H1 (cell line): Measurements from ENCODE around the gene BEST1. TPM values are rescaled to one million over a fixed set of nuclear protein-coding genes. Genes with fewer than 3 reads are reported as not detected.

ENCODE experiments used
- CTCF ChIA-PET: fragments of 300-600 bp; sonication (Branson Sonifier 250); formaldehyde crosslinking; loops from one replicate; lab custom pipeline; 2021; ENCODE audit not compliant: partially characterized antibody; lab: Charles Lee
- POLR2A ChIA-PET: fragments of 300-600 bp; sonication (Branson Sonifier 250); formaldehyde crosslinking; loops from one replicate; lab custom pipeline; 2021; ENCODE audit warnings: inconsistent platforms; ENCODE audit not compliant: partially characterized antibody; lab: Charles Lee
- DNase-seq, 2 experiments: peaks; one replicate each; pipeline versions ENCODE4 v3.0.0 to v3.0.0-alpha.2; 2010 to 2022; ENCODE audit warnings: low spot score in 2 of 2, low read depth in 1 of 2, mixed read lengths in 1 of 2
- FAIRE-seq: peaks from 2 replicates; lab custom pipeline; 2011; peaks lifted over from hg19 to GRCh38; lab: Jason Lieb, UNC
- H2AFZ ChIP-seq: 2 replicates; pipeline ENCODE4 v1.8.1; 2012; ENCODE audit warnings: low read length, inconsistent platforms
- H2AK5ac ChIP-seq: 2 replicates; pipeline ENCODE4 v1.6.1; 2013; ENCODE audit warnings: low read depth, low read length
- H2BK120ac ChIP-seq: replicated peaks from 2 replicates; pipeline ENCODE3; 2013; ENCODE audit warnings: low read depth, low read length, inconsistent platforms
- H2BK12ac ChIP-seq: 2 replicates; pipeline ENCODE4 v1.6.1; 2013; ENCODE audit warnings: low read depth, low read length
- H2BK15ac ChIP-seq: 2 replicates; pipeline ENCODE4 v1.6.1; 2013; ENCODE audit warnings: low read length
- H2BK20ac ChIP-seq: 2 replicates; pipeline ENCODE4 v1.6.1; 2013; ENCODE audit warnings: low read length
- H2BK5ac ChIP-seq: 2 replicates; pipeline ENCODE4 v1.6.1; 2013; ENCODE audit warnings: low read depth, low read length
- H3K14ac ChIP-seq: 2 replicates; pipeline ENCODE4 v1.6.1; 2013; ENCODE audit warnings: inconsistent platforms; ENCODE audit not compliant: insufficient read length
- H3K18ac ChIP-seq: 2 replicates; pipeline ENCODE4 v1.6.1; 2013; ENCODE audit warnings: low read length; ENCODE audit errors: extremely low read depth
- H3K23ac ChIP-seq: 2 replicates; pipeline ENCODE4 v1.6.1; 2013; ENCODE audit warnings: inconsistent platforms; ENCODE audit not compliant: insufficient read length
- H3K23me2 ChIP-seq: 2 replicates; pipeline ENCODE4 v1.6.1; 2013; ENCODE audit warnings: low read depth, low read length
- H3K27ac ChIP-seq: 2 replicates; pipeline ENCODE4 v1.6.1; 2011; ENCODE audit warnings: low read depth, low read length, inconsistent platforms
- H3K27me3 ChIP-seq, 4 experiments: replicated peaks in 1 of 4; 1 replicate in 1 of 4; 2 replicates in 3 of 4; pipeline versions ENCODE4 v1.6.1 to v1.8.1; 2011 to 2013; ENCODE audit warnings: low read length in 3 of 4, mild to moderate bottlenecking in 3 of 4, inconsistent platforms in 2 of 4, mixed read lengths in 2 of 4, moderate library complexity in 1 of 4; ENCODE audit not compliant: control insufficient read depth in 3 of 4, insufficient read depth in 3 of 4; ENCODE audit errors: extremely low read depth in 1 of 4
- H3K36me3 ChIP-seq, 4 experiments: 2 replicates each; pipeline versions ENCODE4 v1.6.1 to v1.8.1; 2011 to 2013; ENCODE audit warnings: mild to moderate bottlenecking in 4 of 4, low read length in 3 of 4, moderate library complexity in 2 of 4, control low read depth in 1 of 4, inconsistent platforms in 1 of 4; ENCODE audit not compliant: insufficient read depth in 4 of 4, control insufficient read depth in 2 of 4
- H3K4ac ChIP-seq: replicated peaks from 2 replicates; pipeline ENCODE3; 2013; ENCODE audit warnings: low read length, low read depth, mixed read lengths, inconsistent platforms; ENCODE audit not compliant: insufficient read length
- H3K4me1 ChIP-seq, 4 experiments: replicated peaks in 1 of 4; 1 replicate in 1 of 4; 2 replicates in 3 of 4; pipeline versions ENCODE4 v1.6.1 to v1.8.1; 2011 to 2013; ENCODE audit warnings: low read length in 3 of 4, inconsistent platforms in 2 of 4, mixed read lengths in 1 of 4; ENCODE audit not compliant: insufficient read depth in 4 of 4, control insufficient read depth in 3 of 4
- H3K4me2 ChIP-seq, 2 experiments: 2 replicates each; pipeline versions ENCODE4 v1.6.1 to v1.8.1; 2011 to 2013; ENCODE audit warnings: low read depth in 2 of 2, low read length in 2 of 2, control low read depth in 1 of 2, inconsistent platforms in 1 of 2, mild to moderate bottlenecking in 1 of 2; ENCODE audit not compliant: insufficient read depth in 1 of 2
- H3K4me3 ChIP-seq, 4 experiments: fragments of 200-600, 300-600 bp in 1 of 4; sonication (generic), shearing (Covaris generic), sonication (Bioruptor Twin) in 1 of 4; 2 replicates each; pipeline versions ENCODE4 v1.5.1 to v1.8.1; 2011 to 2016; ENCODE audit warnings: low read length in 4 of 4, low read depth in 3 of 4, control low read depth in 2 of 4, inconsistent platforms in 2 of 4, mild to moderate bottlenecking in 2 of 4, mixed read lengths in 1 of 4, moderate library complexity in 1 of 4; ENCODE audit not compliant: insufficient read depth in 2 of 4; ENCODE audit errors: extremely low read depth in 1 of 4
- H3K56ac ChIP-seq: replicated peaks from 2 replicates; pipeline ENCODE3; 2013; ENCODE audit warnings: low read depth, mild to moderate bottlenecking, mixed read lengths, low read length, inconsistent platforms; ENCODE audit not compliant: insufficient read length
- H3K79me1 ChIP-seq: 2 replicates; pipeline ENCODE4 v1.6.1; 2013; ENCODE audit warnings: low read depth, low read length, control low read depth
- H3K79me2 ChIP-seq, 2 experiments: 2 replicates each; pipeline versions ENCODE4 v1.6.1 to v1.8.1; 2012 to 2013; ENCODE audit warnings: low read length in 2 of 2, mild to moderate bottlenecking in 2 of 2, inconsistent platforms in 1 of 2; ENCODE audit not compliant: insufficient read depth in 2 of 2, control insufficient read depth in 1 of 2
- H3K9ac ChIP-seq, 4 experiments: replicated peaks in 1 of 4; 1 replicate in 1 of 4; 2 replicates in 3 of 4; pipeline versions ENCODE4 v1.6.1 to v1.8.1; 2011 to 2013; ENCODE audit warnings: low read depth in 3 of 4, low read length in 3 of 4, control low read depth in 2 of 4, mild to moderate bottlenecking in 2 of 4, moderate library complexity in 2 of 4, inconsistent platforms in 1 of 4; ENCODE audit errors: extremely low read depth in 1 of 4
- H3K9me3 ChIP-seq, 2 experiments: 2 replicates each; pipeline versions ENCODE4 v1.6.1 to v1.8.1; 2012 to 2013; ENCODE audit warnings: mild to moderate bottlenecking in 2 of 2, moderate library complexity in 2 of 2, control low read depth in 1 of 2, inconsistent platforms in 1 of 2, low read depth in 1 of 2, low read length in 1 of 2, mixed read lengths in 1 of 2; ENCODE audit not compliant: insufficient read depth in 2 of 2
- H4K20me1 ChIP-seq, 2 experiments: replicated peaks in 1 of 2; 2 replicates each; pipeline versions ENCODE3 to v1.8.1; 2011 to 2013; ENCODE audit warnings: inconsistent platforms in 2 of 2, low read length in 2 of 2, mild to moderate bottlenecking in 1 of 2; ENCODE audit not compliant: insufficient read depth in 2 of 2, control insufficient read depth in 1 of 2
- H4K5ac ChIP-seq: 2 replicates; pipeline ENCODE4 v1.6.1; 2013; ENCODE audit warnings: low read length, low read depth, mixed read lengths, inconsistent platforms; ENCODE audit not compliant: insufficient read length
- H4K8ac ChIP-seq: 2 replicates; pipeline ENCODE4 v1.8.0; 2013; ENCODE audit warnings: mild to moderate bottlenecking, moderate library complexity, low read length, inconsistent platforms; ENCODE audit not compliant: insufficient read depth; ENCODE audit errors: extremely low read depth
- H4K91ac ChIP-seq: replicated peaks from 2 replicates; pipeline ENCODE3; 2013; ENCODE audit warnings: low read length, mixed read lengths, inconsistent platforms; ENCODE audit not compliant: insufficient read length
- BRCA1 ChIP-seq: IDR thresholded peaks from 2 replicates; pipeline ENCODE4 v1.6.1; 2012; ENCODE audit warnings: low read depth, low read length, improper control_type of control experiment
- CBX8 ChIP-seq: fragments of 300-800, 300-1000 bp; sonication (generic); IDR thresholded peaks from 2 replicates; pipeline ENCODE4 v1.7.1; 2016; ENCODE audit warnings: low read depth, low read length, borderline replicate concordance
- CHD1 ChIP-seq: IDR thresholded peaks from 2 replicates; pipeline ENCODE4 v1.6.1; 2012; ENCODE audit warnings: low read depth, low read length, improper control_type of control experiment
- CHD2 ChIP-seq: IDR thresholded peaks from 2 replicates; pipeline ENCODE4 v1.6.1; 2012; ENCODE audit warnings: low read length, improper control_type of control experiment
- CREB1 ChIP-seq: IDR thresholded peaks from 2 replicates; pipeline ENCODE4 v1.6.1; 2012; ENCODE audit warnings: inconsistent platforms
- KDM1A ChIP-seq: fragments of 200-600, 300-600 bp; sonication (generic); IDR thresholded peaks from 2 replicates; pipeline ENCODE4 v1.7.1; 2016; ENCODE audit warnings: mild to moderate bottlenecking, low read length, borderline replicate concordance
- MAFK ChIP-seq: IDR thresholded peaks from 2 replicates; pipeline ENCODE4 v1.6.1; 2012; ENCODE audit warnings: low read depth, mild to moderate bottlenecking, improper control_type of control experiment, low read length
- NANOG ChIP-seq: IDR thresholded peaks from 2 replicates; pipeline ENCODE4 v1.6.1; 2011; ENCODE audit warnings: low read length, low read depth, mild to moderate bottlenecking, inconsistent platforms; ENCODE audit not compliant: insufficient read depth, poor library complexity, severe bottlenecking
- RAD21 ChIP-seq, 2 experiments: IDR thresholded peaks in 1 of 2; conservative IDR thresholded peaks in 1 of 2; 2 replicates each; pipeline ENCODE4 v1.6.1; 2011; ENCODE audit warnings: low read depth in 2 of 2, low read length in 2 of 2, improper control_type of control experiment in 1 of 2, inconsistent platforms in 1 of 2, mild to moderate bottlenecking in 1 of 2, moderate library complexity in 1 of 2
- RFX5 ChIP-seq: IDR thresholded peaks from 2 replicates; pipeline ENCODE4 v1.6.1; 2011; ENCODE audit warnings: low read depth, low read length, improper control_type of control experiment, borderline replicate concordance
- RNF2 ChIP-seq: fragments of 200-900, 300-1000 bp; sonication (generic); IDR thresholded peaks from 2 replicates; pipeline ENCODE4 v1.7.1; 2016; ENCODE audit warnings: borderline replicate concordance, low read depth, mild to moderate bottlenecking, antibody characterized with exemption, low read length; ENCODE audit not compliant: poor library complexity, severe bottlenecking; ENCODE audit errors: missing control alignments
- TBP ChIP-seq: IDR thresholded peaks from 2 replicates; pipeline ENCODE4 v1.6.1; 2011; ENCODE audit warnings: low read depth, low read length, improper control_type of control experiment
- ZNF274 ChIP-seq: IDR thresholded peaks from 2 replicates; pipeline ENCODE4 v1.7.0; 2012; ENCODE audit warnings: low read length, borderline replicate concordance; ENCODE audit errors: extremely low read depth
- WGBS, 2 experiments: shearing (Covaris generic) in 1 of 2; methylation state at CpG; one replicate each; pipeline versions ENCODE4 v1.1.6 to v1.1.7; 2013 to 2015; ENCODE audit warnings: low lambda C conversion rate in 2 of 2, mixed read lengths in 2 of 2, inconsistent platforms in 1 of 2, low coverage in 1 of 2, missing lambda C conversion rate in 1 of 2; ENCODE audit not compliant: insufficient replicate concordance in 2 of 2, insufficient coverage in 1 of 2, insufficient read length in 1 of 2; ENCODE audit errors: extremely low coverage in 1 of 2, missing lambda C conversion rate in 1 of 2; 5-methylcytosine and 5-hydroxymethylcytosine counted together
- polyA plus RNA-seq, 7 experiments: library from polyadenylated mRNA; depleted of rRNA in 3 of 7; stranded (reverse) in 5 of 7; unstranded in 2 of 7; fragments of >200 nt in 5 of 7; fragments of 200-250 nt in 2 of 7; gene quantifications; 1 replicate in 5 of 7; 2 replicates in 1 of 7; 4 replicates in 1 of 7; pipeline versions ENCODE4 v1.2.1 to v1.2.3, GENCODE V29; 2011 to 2013; ENCODE audit warnings: missing spikeins in 2 of 7, mixed read lengths in 2 of 7
- total RNA-seq: library from RNA; stranded (reverse); fragmentation: NEBNext Ultra II Directional; extraction: Animal tissue kit (Norgen Biotek cat#: 25700); gene quantifications from 2 replicates; pipeline ENCODE4 v1.2.1, GENCODE V29; 2021

Gene BEST1
- total and polyA plus RNA-seq, 2 of the 8 experiments (the other 6 are each of a cell fraction or from before 2014, with no cell fraction given), result 0.22 to 0.62 TPM

DNA sequence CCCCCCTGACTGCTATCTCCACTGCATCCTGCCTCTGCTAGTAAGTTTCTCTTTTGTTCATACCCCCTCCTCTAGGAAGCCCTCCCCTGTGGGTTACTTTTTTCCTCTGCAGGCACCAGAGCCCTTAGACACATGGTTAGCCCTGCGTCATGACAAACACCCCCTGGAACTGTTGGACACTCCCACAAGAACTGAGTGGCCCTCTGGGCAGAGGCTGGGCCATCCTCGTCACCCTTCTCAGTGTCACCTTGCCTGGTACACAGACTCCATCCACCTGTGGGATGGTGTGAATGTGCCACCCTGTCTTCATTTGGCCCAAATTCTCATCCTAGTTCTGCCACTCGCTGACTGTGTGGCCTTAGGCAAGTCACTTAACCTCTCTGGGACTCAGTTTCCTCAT, 28.7 kb upstream of the BEST1 start:
- TF ChIP-seq CHD2 (no peak), ZNF274 (no peak), CHD1 (no peak), CREB1 (no peak), RNF2 (no peak), NANOG (no peak), RFX5 (no peak), KDM1A (no peak), MAFK (no peak), CBX8 (no peak), TBP (no peak), RAD21 (IDR thresholded peaks at IDR 0.05 in 1 of 2, conservative IDR thresholded peaks at IDR 0.05 in 1 of 2; ENCODE audit: low read depth in 2 of 2, low read length in 2 of 2) (no peak), BRCA1 (no peak)
- no peak overlapping the region for H3K9ac ChIP-seq
- no peak overlapping the region for H3K14ac ChIP-seq
- no peak overlapping the region for H2AFZ ChIP-seq
- H3K23me2 ChIP-seq, result peaks cover 7% of the 10 kb centered on the region; the same call in 1 of the 2 replicates
- H3K4me3 ChIP-seq, result no peak overlapping the region
- H2BK5ac ChIP-seq, result no peak overlapping the region
- ChIA-PET POLR2A (no interaction called here), CTCF (interaction anchor here (5.7 to 9.2 kb wide), 2 partner anchors 19 to 26 kb away, joined by 65 to 225 read pairs; no protein-coding TSS in a partner anchor)
- H3K56ac ChIP-seq, result no peak overlapping the region
- no peaks in the 10 kb centered on the region for H3K79me1 ChIP-seq
- no peak for FAIRE-seq
- no peak overlapping the region for H3K18ac ChIP-seq
- no peak overlapping the region for H4K8ac ChIP-seq
- H3K4ac ChIP-seq, result no peak overlapping the region
- no peaks in the 10 kb centered on the region for H4K20me1 ChIP-seq
- no peak overlapping the region for H4K5ac ChIP-seq
- no peak overlapping the region for H2BK20ac ChIP-seq
- H4K91ac ChIP-seq, result no peak overlapping the region
- no peaks in the 10 kb centered on the region for H3K9me3 ChIP-seq
- no peaks in the 10 kb centered on the region for H3K79me2 ChIP-seq
- peak in 1 of 2 experiments; percentile 31 for DNase-seq
- H2BK12ac ChIP-seq, result peak overlapping the region; percentile 39; the same call in 1 of the 2 replicates
- H3K4me1 ChIP-seq, result peaks cover 6 to 28% (median 17%) of the 10 kb centered on the region in 4 experiments
- no peak overlapping the region for H3K27ac ChIP-seq
- peak overlapping the region; percentile 72; the same call in 1 of the 2 replicates for H2BK15ac ChIP-seq
- H3K4me2 ChIP-seq, result no peak overlapping the region
- 92% methylated on average over 3 of the region's 3 CpGs; no CpG with 5 or more reads in 1 of the 2 experiments for WGBS, 2 experiments
- no peaks in the 10 kb centered on the region for H3K36me3 ChIP-seq
- H3K23ac ChIP-seq, result no peak overlapping the region
- H2AK5ac ChIP-seq, result no peak overlapping the region
- H2BK120ac ChIP-seq, result no peak overlapping the region
- H3K27me3 ChIP-seq, result peaks cover 0 to 27% (median 19%) of the 10 kb centered on the region in 4 experiments; a peak in 6 of 7 replicates
